ENCODE measurements around the gene C7orf25. TPM values are rescaled to one million over a fixed set of nuclear protein-coding genes. Genes with fewer than 3 reads are reported as not detected.
A peak's percentile ranks its signal among the peaks of the same experiment; 100 is the strongest.

C7orf25 gene
- total and polyA plus RNA-seq, 10 donors: 1.7 to 19.5 (median 5.6) TPM

DNA sequence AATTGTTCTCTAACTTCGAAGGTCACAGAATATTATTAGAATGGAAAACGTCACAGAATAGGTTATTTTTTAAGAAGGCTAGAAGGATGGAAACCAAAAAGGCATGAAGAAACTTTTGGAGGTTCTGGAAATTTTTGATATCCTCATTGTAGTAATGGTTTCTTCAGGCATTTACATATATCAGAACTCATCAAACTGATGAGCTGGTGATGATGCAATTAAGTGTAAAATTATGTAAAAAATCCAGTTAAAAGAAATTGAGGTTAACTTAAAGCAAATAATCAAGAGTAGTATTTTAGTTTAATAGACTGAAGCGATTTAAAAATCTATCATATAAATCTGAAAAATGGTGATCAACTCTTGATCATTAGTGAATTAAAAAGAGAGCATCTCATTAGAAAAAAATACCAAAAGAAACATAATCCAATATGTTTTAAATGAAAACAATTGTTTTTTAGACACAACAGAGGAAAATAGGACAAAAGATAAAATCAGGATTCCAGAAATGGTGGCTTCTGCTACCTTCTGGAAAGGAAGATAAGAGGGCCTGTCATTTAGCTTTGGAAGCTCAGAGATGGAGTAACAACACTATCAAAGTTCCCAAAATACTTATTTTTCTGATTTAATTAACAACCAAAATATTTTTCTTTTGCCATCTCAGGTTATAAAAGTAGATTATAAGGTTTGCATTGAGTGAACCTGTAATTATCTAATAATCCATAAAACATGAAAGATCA is 10.3 kb upstream of the C7orf25 start:
- WGBS, 5 donors: 91 to 96% (median 96%) methylated on average over 3 of the region's 3 CpGs
- Histone ChIP-seq H3K4me1 (peaks cover 0 to 45% (median 18%) of the 10 kb centered on the region in 6 donors), H3K27me3 (replicated peaks in 1 of 7) (no peaks in the 10 kb centered on the region), H3K27ac (no peak overlapping the region), H3K36me3 (peaks cover 2 to 100% (median 81%) of the 10 kb centered on the region in 6 donors), H3K9me3 (no peaks in the 10 kb centered on the region), H3K4me3 (no peak overlapping the region)
- TF ChIP-seq, protein P1, sequence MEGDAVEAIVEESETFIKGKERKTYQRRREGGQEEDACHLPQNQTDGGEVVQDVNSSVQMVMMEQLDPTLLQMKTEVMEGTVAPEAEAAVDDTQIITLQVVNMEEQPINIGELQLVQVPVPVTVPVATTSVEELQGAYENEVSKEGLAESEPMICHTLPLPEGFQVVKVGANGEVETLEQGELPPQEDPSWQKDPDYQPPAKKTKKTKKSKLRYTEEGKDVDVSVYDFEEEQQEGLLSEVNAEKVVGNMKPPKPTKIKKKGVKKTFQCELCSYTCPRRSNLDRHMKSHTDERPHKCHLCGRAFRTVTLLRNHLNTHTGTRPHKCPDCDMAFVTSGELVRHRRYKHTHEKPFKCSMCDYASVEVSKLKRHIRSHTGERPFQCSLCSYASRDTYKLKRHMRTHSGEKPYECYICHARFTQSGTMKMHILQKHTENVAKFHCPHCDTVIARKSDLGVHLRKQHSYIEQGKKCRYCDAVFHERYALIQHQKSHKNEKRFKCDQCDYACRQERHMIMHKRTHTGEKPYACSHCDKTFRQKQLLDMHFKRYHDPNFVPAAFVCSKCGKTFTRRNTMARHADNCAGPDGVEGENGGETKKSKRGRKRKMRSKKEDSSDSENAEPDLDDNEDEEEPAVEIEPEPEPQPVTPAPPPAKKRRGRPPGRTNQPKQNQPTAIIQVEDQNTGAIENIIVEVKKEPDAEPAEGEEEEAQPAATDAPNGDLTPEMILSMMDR (IDR thresholded peaks at IDR 0.05 in 8 of 11, conservative IDR thresholded peaks at IDR 0.05 in 3 of 11): no peak
- no peak for DNase-seq
- intact Hi-C loops (cut with DNase I; ENCODE audit: low total_unique reads): no loop called here

DNA sequence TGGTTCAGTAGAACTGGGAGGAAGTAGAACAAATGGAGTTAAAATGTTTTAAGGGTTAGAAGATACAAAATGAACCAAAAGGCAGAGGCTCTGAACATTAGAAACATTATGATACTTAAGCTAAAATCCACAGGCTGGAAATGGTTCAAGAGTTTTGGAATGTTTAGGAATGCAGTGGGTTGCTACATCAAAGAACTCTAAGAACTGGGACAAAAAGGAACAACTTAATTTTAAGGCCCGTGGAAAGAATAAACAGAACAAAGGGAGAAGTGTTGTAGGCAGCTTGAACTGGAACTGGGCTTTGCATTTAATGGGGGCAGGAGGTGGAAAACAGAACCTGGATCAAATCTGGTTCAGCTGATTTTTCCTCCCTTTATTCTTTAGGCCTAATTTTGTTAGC is 3.5 kb upstream of the C7orf25 start:
- peak overlapping the region in 6 of 8 donors; percentile 22 to 57 (median 46) for H3K27ac ChIP-seq
- 69 to 81% (median 71%) methylated on average over 1 of the region's 1 CpG for WGBS, 5 donors
- no peak for TF ChIP-seq POLR2A (IDR thresholded peaks at IDR 0.05)
- TF ChIP-seq, protein P1 (IDR thresholded peaks at IDR 0.05 in 8 of 11, conservative IDR thresholded peaks at IDR 0.05 in 3 of 11): no peak
- intact Hi-C loops (cut with DNase I; ENCODE audit: low total_unique reads): no loop called here
- H3K4me1 ChIP-seq: peaks cover 8 to 51% (median 24%) of the 10 kb centered on the region in 6 donors
- H3K36me3 ChIP-seq: peaks cover 0 to 59% (median 42%) of the 10 kb centered on the region in 6 donors
- no peaks in the 10 kb centered on the region for H3K9me3 ChIP-seq
- H3K27me3 ChIP-seq (replicated peaks in 1 of 7): no peaks in the 10 kb centered on the region
- no peak for DNase-seq
- H3K4me3 ChIP-seq: no peak overlapping the region

DNA sequence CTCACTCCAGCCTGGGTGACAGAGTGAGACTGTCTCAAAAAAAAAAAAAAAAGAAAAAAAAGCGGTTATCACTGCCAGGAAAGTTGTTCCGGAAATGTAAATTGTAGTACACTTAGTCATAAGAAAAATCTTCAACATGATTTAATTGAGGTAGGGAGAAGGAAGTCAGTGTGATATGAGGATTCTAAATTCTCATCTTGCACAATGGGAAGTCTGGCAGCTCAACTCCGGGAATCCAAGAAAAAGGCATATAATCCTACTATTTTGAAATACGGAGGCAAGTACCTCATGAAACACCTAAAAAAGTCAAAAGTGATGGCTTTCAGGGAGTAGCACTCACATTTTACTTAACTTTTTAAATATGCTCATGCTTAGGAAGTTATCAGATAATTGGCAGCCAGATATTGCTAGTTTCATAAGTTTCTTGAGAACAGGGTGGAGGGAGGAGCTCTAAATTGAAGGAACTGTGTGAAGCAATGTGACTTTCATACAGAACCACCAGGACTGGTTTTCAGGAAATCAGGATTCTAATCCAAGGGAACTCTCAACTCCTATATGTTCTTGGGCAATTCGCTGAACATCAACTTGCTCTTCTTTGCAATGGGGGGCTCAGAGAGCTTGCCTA is 2.7 kb upstream of the C7orf25 start:
- H3K27me3 ChIP-seq (replicated peaks in 1 of 7): no peaks in the 10 kb centered on the region
- WGBS, 5 donors: 38 to 53% (median 49%) methylated on average over 4 to 5 of the region's 5 CpGs
- H3K9me3 ChIP-seq: no peaks in the 10 kb centered on the region
- peaks cover 0 to 51% (median 34%) of the 10 kb centered on the region in 6 donors for H3K36me3 ChIP-seq
- no peak for DNase-seq
- H3K27ac ChIP-seq: peak overlapping the region in 7 of 8 donors; percentile 18 to 57 (median 43)
- intact Hi-C loops (cut with DNase I; ENCODE audit: low total_unique reads): no loop called here
- TF ChIP-seq POLR2AphosphoS5 (IDR thresholded peaks at IDR 0.05): no peak
- TF ChIP-seq, protein P1 (IDR thresholded peaks at IDR 0.05 in 8 of 11, conservative IDR thresholded peaks at IDR 0.05 in 3 of 11): no peak
- no peak for TF ChIP-seq POLR2A (IDR thresholded peaks at IDR 0.05)
- no peak overlapping the region for H3K4me3 ChIP-seq
- H3K4me1 ChIP-seq: peaks cover 10 to 57% (median 28%) of the 10 kb centered on the region in 6 donors

DNA sequence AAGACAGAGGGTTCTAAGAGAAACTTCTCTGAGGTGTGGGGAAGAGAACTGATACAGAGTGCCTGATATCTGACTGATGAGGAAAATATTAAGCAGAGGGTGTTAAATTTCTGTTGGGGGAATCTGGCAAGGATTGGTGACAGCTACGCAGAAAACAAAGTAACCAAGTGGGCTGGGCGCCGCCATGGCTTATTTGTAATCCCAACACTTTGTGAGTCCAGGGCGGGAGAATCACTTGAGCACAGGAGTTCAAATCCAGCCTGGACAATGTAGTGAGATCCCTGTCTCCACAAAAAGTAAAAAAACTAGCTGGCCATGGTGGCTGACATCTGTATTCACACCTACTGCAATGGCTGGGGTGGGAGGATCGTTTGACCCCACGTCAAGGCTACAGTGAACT is 2.1 kb upstream of the C7orf25 start:
- Histone ChIP-seq H3K27ac (peak overlapping the region in 4 of 8 donors; percentile 22 to 57 (median 47)), H3K27me3 (replicated peaks in 1 of 7) (no peaks in the 10 kb centered on the region), H3K9me3 (no peaks in the 10 kb centered on the region), H3K4me1 (peaks cover 10 to 61% (median 30%) of the 10 kb centered on the region in 6 donors), H3K36me3 (peaks cover 0 to 46% (median 29%) of the 10 kb centered on the region in 6 donors), H3K4me3 (no peak overlapping the region)
- DNase-seq: no peak
- WGBS, 5 donors: 67 to 80% (median 76%) methylated on average over 6 of the region's 6 CpGs
- TF ChIP-seq POLR2A (IDR thresholded peaks at IDR 0.05) (no peak), POLR2AphosphoS5 (IDR thresholded peaks at IDR 0.05) (no peak)
- TF ChIP-seq, protein P1 (IDR thresholded peaks at IDR 0.05 in 8 of 11, conservative IDR thresholded peaks at IDR 0.05 in 3 of 11): no peak
- intact Hi-C loops (cut with DNase I; ENCODE audit: low total_unique reads): no loop called here
